HG03175 (cell line): Measurements from ENCODE around the gene STK32B.
"Not testable (repeated sequence)": the region's sequence is repeated elsewhere in the genome, so short reads cannot be mapped to it uniquely, and the experiment has no call there.

Experiments used
- ATAC-seq: cut with Tn5 transposase; IDR thresholded peaks from one replicate; pipeline ENCODE4 v1.9.1; 2021; ENCODE audit warnings: mild to moderate bottlenecking, moderate library complexity; ENCODE audit not compliant: unreplicated experiment

The STK32B gene

DNA sequence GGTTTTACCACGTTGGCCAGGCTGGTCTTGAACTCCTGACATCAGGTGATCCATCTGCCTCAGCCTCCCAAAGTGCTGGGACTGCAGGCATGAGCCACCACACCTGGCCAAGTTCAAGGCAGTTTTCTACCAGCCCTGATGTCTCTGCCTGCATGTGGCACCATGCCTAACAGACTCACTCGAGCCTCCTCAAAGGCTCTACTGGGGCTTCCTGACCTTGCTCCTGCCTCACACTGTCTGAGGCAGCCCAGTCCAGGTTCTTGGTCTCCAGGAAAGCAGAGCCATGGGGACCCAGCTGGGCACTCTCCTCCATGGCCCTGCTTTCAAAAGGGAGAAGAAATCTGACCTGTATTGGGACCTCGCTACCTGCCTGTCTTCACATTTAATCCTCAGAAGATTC lies 370.1 kb downstream of the STK32B start:
- ATAC-seq: no peak

DNA sequence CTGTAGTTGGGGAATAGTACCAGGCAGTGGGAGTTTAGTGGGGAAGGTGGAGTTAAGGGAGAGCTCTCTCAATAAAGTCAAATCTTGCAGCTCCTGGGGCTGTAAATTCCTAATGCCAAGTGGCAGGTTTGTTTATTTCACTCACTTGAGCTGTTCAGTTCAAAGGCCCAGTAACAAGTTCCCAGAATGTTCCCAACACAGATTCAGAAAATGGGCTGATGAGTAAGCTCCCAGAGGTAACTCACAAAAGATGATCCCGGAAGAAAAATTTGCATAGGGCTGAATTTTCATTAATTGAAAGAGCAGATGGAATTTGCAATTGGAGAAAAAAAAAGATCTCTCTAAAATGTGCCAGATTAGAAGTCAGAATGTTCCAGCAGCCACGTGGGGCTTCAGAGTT lies 370.9 kb downstream of the STK32B start:
- ATAC-seq: no peak

DNA sequence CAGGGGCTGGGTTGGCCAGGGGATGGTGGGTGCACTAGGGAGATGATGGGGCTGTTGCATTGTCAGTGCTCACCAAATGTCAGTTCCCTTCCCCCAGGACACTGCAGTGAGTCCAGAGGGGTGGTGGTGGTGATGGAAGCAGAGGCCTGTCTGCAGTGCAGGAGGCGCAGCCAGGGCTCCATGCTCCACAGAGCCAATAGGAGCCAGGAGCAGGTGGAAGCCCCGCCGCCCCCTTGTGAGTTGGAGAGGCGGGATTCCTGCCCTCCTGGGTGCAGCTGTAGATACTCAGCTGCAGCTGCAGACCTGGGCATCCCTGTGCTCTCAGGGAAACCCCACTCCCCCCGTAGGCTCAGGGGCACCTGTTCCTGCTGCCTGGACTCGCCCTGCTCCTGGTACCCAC lies 372.4 kb downstream of the STK32B start:
- ATAC-seq: no peak

DNA sequence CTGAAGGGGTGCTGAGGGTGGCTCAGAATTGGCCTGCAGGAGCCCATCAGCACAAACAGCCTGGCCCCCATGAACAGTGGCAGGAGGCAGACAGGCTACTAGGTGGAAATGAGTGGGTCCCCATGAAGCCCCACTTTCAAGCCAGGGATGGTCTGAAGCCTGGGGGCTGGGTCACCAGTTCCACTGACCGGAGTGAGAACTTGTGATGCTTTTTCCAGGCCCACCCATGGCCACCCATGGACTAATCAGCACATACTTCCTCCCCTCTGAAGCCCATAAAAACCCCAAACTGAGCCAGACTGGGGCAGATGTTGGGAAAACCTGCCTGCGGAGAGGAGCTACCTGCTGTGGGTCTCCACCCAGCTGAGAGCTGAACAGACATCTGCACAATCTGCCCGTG lies 372.9 kb downstream of the STK32B start:
- ATAC-seq: no peak

DNA sequence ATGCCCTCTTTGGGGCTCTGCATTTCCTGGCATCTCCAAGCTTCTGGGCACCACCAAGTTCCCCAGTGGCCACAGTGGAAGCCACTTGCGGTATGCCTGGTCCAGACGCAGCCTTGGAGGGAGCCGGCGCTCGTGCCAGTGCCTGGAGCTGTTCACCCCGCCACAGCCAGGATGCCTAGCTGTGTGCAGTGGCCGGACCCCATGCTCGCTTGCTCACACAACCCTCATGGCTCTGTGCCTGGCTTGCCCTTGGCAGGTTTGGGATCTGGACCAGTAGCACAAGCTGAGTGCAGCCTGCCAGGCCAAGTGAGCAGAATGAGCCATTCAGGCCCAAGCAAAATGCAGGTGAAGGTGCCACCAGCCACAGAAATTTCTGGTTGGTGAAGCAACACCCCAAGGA lies 373.6 kb downstream of the STK32B start:
- no peak for ATAC-seq

DNA sequence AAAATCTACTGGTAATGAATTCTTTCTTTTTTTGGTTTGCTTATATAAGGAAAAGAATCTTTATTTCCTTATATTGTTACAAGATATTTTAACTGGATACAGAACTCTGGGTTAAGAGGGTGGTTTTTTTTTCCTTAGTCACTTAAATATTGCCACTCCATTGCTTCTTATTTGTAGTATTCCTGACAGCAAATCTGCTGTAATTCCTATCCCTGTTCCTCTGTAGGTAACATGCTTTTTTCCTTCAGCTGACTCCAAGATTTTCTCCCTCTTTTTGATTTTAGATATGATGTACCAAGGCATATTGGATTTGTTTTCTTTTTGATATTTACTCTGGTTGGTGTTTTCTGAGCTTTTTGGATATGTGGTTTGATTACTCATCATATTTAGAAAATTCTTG lies 378.5 kb downstream of the STK32B start:
- ATAC-seq: no peak

DNA sequence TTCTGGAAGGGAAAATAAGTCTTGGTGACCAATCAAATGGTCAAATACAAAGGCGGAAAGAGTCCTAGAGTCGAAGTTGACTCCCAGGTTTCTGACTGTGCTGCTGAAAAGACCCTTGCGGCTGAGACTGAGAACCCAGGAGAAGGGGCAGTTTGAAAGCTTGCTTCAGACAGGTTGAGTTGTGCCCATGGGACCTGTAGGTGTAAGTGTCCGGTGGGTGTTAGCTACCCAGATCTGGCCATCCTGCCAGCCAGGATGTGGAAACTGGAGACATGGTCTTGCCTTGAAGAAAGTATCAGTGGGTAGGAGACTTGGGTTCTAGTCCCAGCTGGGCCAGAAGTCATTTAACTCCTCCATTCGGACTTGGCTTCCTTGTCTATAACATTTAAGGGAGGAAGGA lies 381.9 kb downstream of the STK32B start:
- ATAC-seq: no peak

DNA sequence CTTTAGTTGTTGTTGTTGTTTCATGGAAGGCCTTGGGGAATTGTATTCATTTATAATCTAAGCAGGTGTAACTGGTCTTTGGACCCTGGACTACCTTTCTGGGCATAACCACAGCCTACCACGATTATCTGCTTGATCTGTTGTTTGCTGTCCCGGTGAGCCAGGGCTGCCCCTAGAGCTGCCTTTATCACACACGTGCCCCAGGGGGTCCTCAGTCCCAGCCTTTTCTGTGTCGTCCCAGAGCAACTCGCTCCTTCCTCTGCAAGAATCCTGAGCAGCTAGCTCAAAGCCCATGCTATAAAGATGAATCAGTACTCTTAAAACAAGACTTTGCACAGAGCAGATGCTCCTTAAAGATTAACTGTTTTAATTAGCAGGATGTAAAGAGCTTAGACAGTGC lies 383.9 kb downstream of the STK32B start:
- ATAC-seq: no peak

DNA sequence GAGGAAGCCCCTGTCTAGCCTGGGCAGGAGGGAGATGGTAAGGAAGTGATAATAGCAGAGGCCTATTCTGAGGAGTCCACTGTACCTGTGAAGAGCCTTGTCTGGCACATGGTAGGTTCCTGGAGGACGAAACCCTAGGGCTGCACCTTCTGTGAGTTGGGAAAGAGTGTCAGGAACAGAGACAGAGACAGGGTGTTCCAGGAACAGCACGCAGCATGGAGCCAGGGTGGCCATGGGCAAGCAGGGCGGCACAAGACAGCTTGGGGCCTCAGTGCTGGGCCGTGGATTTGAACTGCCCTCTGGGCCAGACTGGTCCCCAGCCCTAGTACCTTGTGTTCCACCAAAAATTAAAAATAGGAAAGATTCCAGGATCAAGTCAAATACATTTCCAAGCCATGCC lies 384.5 kb downstream of the STK32B start:
- no peak for ATAC-seq

DNA sequence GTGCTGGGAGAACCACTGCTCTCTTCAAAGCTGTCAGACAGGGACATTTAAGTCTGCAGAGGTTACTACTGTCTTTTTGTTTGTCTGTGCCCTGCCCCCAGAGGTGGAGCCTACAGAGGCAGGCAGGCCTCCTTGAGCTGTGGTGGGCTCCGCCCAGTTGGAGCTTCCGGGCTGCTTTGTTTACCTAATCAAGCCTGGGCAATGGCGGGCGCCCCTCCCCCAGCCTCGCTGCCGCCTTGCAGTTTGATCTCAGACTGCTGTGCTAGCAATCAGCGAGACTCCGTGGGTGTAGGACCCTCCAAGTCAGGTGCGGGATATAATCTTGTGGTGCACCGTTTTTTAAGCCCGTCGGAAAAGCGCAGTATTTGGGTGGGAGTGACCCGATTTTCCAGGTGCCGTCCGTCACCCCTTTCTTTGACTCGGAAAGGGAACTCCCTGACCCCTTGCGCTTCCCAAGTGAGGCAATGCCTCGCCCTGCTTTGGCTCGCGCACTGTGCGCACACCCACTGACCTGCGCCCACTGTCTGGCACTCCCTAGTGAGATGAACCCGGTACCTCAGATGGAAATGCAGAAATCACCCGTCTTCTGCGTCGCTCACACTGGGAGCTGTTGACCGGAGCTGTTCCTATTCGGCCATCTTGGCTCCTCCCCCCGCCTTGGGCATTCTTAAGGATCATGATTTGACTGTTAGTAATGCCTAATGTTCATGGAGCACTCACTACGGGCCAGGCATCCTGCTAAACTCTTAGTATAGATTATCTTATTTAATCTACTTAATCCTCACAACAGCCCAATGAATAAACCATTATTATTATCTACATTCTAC lies 392.9 kb downstream of the STK32B start:
- not testable (repeated sequence) for ATAC-seq

DNA sequence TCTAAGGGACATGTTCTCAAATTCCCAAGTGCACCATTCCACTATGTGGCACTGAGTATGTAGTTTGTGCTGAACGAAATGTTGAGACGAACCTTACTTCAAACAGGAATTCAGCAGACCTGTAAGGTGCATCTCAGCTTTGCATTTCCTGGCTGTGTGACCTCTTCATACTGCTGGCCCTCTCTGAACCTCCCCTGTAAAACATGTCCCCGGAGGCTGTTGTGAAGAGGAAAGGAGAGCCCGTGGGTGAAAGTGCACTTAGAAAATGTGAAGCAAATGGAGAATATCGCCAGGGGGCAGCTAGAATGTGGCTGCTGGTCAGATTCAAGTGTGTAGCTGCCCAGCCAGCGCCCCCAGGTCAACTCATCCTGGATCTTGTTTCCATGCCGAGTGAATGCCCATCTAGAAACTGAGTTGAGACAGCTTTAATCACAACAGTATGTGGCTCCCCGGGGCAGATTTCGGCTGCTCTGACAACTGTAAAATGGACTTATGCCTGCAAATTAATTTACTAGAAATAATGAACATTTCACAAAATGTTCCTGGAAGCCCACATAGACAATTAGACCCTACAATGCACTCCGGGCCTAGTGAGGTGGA lies 393.7 kb downstream of the STK32B start:
- no peak for ATAC-seq

DNA sequence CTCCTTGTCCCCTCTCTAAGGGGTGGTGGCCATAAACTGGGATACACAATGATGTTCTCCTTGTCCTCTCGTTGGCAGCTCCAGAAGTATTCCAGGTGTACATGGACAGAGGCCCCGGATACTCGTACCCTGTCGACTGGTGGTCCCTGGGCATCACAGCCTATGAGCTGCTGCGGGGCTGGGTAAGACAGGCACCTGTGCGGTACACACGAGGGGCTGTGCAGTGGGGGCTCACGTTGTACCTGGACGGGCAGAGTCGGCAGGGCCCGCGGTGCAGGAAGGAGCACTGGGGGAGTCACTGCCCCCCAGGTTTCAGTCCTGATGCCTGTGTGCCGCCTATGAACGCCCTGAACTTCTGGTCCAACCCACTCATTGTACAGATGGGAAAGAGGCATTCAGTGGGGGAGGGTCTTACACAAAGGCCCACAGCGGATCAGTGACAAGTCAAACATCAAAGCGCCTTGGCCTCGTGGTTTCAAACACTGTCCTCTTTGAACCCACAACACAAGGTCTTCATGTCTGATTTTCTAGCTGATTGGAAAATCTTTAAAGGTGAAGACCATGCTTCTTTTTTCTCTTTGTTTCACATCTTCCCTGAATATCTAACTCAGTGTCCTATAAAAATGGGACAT lies 395.4 kb downstream of the STK32B start:
- ATAC-seq: no peak

DNA sequence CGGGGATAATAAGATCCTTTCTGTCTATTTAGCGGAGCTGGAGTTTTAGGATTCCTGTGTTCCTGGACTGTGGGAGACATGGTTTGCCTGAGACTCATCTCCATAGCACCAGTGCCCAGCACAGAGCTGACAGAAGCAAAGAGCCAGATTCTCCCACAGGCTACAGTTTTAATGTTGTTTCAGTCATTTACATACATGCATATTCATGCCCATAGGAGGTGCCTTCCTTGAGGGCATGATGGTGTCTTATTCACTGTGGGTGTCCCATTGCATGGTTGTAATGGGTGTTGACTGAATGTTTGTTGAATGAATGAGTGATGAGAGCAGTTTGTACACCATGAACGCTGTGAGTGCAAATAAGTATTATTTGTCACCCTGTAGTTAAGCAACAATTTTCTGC lies 396.5 kb downstream of the STK32B start:
- no peak for ATAC-seq

DNA sequence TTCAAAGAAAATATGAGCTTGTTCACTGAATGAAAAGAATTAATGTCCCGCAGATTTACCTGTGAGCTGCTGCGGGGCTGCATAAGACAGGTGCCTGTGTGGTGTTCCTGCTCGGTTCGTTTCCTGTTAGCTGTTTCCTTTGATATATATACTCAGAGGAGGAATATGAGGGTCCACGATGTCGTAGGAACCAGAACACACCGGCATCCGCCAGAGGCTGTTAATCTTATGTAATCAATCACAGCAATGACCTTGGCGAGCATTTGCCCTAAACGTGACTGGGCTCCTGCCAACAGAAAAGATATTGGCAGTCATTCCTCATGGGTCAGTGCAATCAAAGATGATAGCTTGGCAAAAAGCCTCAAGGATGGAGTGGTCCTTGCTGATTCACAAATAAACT lies 396.9 kb downstream of the STK32B start:
- ATAC-seq: no peak

DNA sequence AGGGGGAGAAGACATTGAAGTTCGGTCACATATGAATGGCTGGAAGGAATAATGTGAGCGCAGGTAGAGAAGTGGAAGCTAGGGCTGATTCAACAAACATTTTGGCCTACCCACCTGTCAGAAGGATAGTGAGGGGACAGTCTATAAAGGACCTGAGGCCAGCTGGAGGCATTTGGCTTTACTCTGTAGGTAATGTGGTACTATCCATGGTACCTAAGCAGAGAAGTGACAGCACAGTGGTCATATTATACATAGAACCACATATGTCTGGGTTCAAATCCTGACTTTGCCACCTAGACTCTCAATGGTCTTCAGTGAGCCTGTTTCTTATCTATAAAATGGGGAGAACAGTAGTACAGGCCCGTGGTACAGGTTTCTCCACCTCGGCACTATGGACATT lies 400.0 kb downstream of the STK32B start:
- ATAC-seq: no peak

DNA sequence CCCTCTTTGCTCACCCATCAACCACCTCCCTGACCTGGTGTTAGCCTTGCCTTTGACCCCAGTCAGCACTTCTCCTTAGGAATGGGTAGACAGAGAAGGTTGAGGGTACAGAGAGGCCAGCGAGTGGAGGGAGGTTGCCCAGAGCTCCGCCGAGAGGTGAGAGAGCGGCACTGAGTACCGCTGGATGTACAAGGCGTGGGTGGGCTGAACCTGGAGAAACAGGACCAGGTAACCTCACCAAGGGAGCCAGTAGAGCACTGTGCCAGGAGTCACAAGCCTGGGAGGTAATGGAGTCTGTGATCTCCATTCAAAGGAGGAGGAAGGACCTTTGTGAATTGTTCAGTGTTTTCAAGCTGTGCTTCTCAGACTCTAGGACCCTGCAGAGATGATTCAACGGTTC lies 400.9 kb downstream of the STK32B start:
- ATAC-seq: no peak

DNA sequence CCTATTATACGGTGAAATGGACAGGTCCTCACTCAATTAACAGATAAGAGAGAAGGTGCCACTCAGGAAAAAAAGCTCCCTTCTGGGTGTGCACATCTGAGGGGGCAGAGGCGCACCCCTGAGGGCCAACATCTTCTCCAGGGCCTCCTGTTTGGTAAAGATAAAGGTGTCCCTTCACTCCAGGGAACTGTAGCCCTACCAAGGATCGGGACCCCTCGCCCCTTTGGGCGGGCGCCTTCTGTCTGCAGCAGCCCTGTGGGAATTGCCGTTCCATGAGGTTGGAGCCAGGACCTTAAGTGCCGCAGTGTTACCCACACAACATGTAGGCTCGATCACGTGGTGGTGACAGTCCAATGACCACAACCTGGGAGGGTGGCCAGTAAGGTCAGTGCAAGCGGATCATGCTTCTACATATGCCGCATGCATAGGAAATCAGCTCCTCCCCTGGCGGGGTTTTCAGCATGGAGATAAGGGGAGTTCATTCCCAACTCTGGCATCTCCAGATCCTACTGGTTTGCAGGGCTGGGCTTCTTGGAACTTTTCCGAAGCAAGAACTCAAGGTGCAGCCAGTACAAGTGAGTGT lies 403.8 kb downstream of the STK32B start:
- ATAC-seq: no peak

DNA sequence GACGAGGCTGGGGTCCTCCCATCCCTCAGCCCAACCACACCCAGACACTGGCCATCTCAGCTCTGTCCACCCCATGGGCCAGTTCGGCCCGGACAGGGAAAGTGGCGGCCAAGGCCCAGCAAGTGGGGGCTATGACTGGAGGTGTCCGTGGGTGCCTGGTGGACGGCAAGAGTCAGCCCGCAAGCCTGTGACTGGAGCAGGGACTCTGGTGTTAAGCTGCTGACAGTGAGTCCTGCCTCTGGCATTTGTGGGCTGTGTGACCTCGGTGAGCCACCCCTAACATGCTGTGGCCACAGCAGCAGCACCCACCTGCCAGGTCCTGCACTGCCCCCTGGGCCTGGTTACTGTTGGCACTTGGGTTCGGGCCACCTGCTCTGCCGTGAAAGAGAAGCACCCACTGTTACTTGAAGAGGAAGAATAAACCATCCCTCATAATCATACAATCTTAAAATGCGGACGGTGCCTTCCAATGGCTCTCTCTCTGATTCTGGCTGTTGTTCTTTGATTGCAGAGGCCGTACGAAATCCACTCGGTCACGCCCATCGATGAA lies 405.1 kb downstream of the STK32B start:
- ATAC-seq: no peak

DNA sequence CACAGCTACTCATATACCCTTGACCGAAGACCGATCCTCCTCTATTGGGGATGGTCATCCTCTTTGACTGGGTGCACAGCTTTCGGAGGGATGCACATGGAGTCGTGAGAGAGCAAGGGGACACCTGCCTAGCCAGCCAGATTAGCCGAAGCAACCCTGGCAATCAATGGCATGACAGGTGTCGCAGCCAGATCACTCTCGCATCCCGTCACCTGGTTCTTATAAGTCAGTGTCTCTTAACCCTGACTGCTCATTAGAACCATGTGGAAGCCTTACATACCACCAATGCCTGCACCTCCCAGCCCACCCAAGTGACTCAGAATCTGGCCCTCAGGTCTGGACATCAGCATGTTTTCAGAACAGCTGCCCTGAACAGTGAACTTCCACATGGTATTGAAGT lies 407.4 kb downstream of the STK32B start:
- ATAC-seq: no peak

DNA sequence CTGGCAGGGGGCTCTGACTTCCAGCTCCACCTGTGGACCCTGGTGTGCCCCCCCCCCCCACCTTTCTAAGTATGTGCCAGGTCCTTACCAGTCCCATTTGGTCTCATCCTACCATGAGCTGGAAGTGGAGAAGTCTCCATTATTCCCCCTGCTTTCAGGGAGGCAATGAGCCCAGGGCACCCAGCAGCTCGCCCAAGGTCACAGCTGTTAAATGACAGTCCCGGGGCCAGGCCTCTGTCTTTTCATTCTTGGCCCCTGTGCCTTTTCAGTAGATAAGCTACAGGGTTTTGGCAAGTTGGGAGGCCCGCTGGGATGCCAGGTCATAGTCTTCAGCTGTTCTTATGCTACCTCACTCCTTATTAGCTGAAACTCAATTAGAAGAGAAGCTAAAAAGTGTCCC lies 408.0 kb downstream of the STK32B start:
- ATAC-seq: no peak

DNA sequence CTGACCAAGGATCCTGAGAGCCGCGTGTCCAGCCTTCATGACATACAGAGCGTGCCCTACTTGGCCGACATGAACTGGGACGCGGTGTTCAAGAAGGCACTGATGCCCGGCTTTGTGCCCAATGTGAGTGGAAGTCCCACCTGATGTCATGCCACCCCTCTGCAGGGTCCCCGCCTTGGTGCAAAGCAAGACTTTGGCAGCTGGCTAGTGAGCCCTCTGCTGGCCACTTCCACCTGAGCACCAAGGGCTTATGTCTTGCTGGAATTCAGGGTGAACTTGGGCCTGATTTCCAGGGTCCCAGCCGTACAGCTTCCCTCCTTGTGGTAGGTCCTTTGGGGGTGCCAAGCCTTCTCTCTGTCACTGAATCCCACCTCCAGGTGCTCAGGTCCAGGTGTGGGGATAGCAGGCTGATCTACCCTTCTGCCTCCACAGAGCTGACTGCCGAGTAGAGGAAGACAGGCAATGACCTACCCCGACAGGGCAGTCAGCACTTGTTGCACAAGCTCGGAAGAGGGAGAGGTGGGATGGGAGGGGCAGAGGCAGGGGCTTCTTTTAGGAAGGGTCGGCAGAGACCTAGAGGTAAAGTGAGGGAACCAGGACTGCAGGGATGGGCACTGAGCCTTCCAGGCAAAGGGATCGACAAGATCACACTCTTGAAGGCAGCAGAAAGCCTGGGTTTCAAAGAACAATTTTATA lies 409.0 kb downstream of the STK32B start:
- no peak for ATAC-seq
